Psoas muscle (tissue), 8 donors: Measurements from ENCODE around the gene KRTAP5-7. TPM values are rescaled to one million over a fixed set of nuclear protein-coding genes. Genes with fewer than 3 reads are reported as not detected.

Experiments
- ATAC-seq, 4 donors: fragments of 200-7000 bp; cut with Tn5 transposase; one replicate each; pipeline ENCODE4 v1.9.1; 2020; ENCODE audit warnings: moderate library complexity in 3 of 4, mild to moderate bottlenecking in 2 of 4
- DNase-seq, 2 donors: peaks; one replicate each; pipeline ENCODE4 v3.0.0-alpha.2; 2020
- H3K27ac ChIP-seq: fragments of 200-600 bp; one replicate; pipeline ENCODE4 v1.8.0; 2022
- H3K27me3 ChIP-seq, 3 donors: fragments of 200-600 bp in 1 of 3; one replicate each; pipeline versions ENCODE4 v1.6.1 to v1.8.0; 2013 to 2022; ENCODE audit warnings: low read length in 2 of 3, mild to moderate bottlenecking in 2 of 3, moderate library complexity in 1 of 3; ENCODE audit not compliant: insufficient read depth in 3 of 3
- H3K36me3 ChIP-seq, 2 donors: fragments of 200-600 bp in 1 of 2; one replicate each; pipeline versions ENCODE4 v1.6.1 to v1.8.0; 2013 to 2022; ENCODE audit warnings: low read depth in 1 of 2, mild to moderate bottlenecking in 1 of 2, moderate library complexity in 1 of 2; ENCODE audit not compliant: insufficient read depth in 1 of 2
- H3K4me1 ChIP-seq: fragments of 200-600 bp; one replicate; pipeline ENCODE4 v1.8.0; 2022
- H3K4me3 ChIP-seq: fragments of 200-600 bp; one replicate; pipeline ENCODE4 v1.8.0; 2022; ENCODE audit warnings: mild to moderate bottlenecking
- H3K9me3 ChIP-seq: fragments of 200-600 bp; one replicate; pipeline ENCODE4 v1.8.0; 2022
- CTCF ChIP-seq: fragments of 200-600 bp; IDR thresholded peaks from one replicate; pipeline ENCODE4 v1.8.0; 2022; ENCODE audit warnings: antibody characterized with exemption
- WGBS, 3 donors: extraction: QIAGEN DNeasy Blood & Tissue Kit; methylation state at CpG; one replicate each; pipeline versions ENCODE4 v1.1.6 to v1.1.7; 2013; 5-methylcytosine and 5-hydroxymethylcytosine counted together
- intact Hi-C, 2 donors: fragments of 100-400 bp; cut with DNase I; formaldehyde crosslinking; loops; one replicate each; pipeline versions ENCODE4 v1.11.0 to v1.14.2; 2022
- polyA plus RNA-seq, 3 donors: library from polyadenylated mRNA; stranded (reverse); fragments of 200-250 nt; gene quantifications; one replicate each; pipeline ENCODE4 v1.2.3, GENCODE V29; 2013
- total RNA-seq, 4 donors: library from RNA; stranded (reverse); fragmentation: NEBNext Ultra II Directional in 2 of 4; extraction: Animal tissue kit (Norgen Biotek cat#: 25700) in 2 of 4; gene quantifications; one replicate each; pipeline versions ENCODE4 v1.2.1 to v1.2.4, GENCODE V29; 2021 to 2023
- donor health status: healthy with polysubstance abuse.
- donor health status: DM: no; HTN: no; CAD: no; lungs with moderate emphysema.
- donor health status: Bipolar disorder and iron deficiency.
- donor health status: healthy.
- donor health status: DM: yes; HTN: yes; CAD: no.
- donor health status: DM: no; HTN: no; CAD: no.
- donor health status: DM: no; HTN: no; CAD: no.
- donor health status: DM: yes; HTN: yes; CAD: no.

Gene KRTAP5-7
- total and polyA plus RNA-seq, 7 donors = 0.01 TPM; not detected in 6

DNA sequence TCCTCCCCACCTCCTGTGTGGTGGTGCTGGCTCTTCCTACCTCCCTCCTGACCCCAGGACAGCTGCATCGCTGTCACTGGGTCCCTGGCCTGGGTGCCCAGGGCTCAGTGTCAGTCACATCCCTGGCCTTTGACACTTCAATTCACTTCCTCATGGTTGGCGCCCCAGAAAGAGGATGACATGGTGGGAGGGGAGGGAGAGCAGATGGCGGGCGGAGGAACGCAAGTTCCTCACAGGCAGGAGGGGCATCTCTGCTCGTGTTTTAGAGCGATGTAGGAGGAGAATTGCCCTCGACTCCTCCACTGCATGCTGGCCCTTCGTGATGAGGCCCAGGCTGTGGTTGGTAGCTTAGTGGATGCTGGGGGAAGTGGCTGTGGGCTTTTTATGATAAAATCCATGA lies 35.1 kb upstream of the KRTAP5-7 start:
- no peaks in the 10 kb centered on the region for H3K27me3 ChIP-seq
- intact Hi-C loops = no loop called here
- H3K36me3 ChIP-seq = peaks cover 0 to 74% of the 10 kb centered on the region in 2 donors
- WGBS, 3 donors = 92 to 97% (median 96%) methylated on average over 8 to 9 of the region's 9 CpGs
- ATAC-seq (no peak), DNase-seq (no peak)
- H3K4me3 ChIP-seq = no peak overlapping the region
- TF ChIP-seq CTCF = no peak
- no peaks in the 10 kb centered on the region for H3K9me3 ChIP-seq
- no peak overlapping the region for H3K27ac ChIP-seq
- H3K4me1 ChIP-seq = no peaks in the 10 kb centered on the region

DNA sequence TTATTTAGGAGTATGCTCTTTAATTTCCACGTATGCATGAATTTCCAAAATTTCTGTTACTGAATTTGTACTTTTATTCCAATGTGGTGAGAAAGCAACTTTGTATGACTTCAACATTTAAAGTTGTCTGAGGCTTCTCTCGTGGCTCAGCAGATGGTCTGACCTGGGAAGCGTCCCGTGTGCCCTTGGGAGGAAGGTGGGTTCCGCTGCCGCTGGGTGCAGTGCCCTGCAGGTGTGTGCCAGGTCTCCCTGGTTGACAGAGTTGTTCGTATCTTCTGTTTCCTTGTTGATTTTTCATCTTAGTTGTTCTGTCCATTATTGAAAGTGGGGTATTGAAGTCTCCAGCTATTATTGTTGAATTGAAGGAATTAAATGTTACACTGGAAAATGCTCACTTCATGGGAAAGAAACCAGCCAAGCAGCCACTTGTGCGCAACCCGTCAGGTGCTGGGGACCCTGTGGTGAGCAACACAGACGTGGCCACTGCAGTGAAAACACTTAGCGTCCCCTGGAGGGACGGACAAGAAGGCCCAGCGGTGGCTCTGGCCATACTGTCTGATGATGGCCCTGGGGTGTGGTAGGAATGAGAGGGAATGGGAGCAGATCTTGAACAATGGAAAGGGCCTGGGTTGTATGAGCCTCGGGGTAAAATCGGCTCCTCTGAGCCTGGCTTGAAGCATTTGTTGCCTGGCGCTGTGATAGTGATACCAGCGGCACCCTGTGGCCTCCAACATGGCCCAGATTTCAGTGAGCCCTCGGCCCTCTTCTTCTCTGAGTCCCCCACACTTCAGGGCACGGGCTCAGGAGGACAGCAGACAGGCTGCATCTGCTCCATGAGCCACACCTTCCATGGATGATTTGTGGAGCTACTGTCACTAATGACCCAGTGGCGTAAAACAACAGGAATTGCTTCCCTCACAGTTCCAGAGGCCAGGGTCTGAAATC lies 31.5 kb upstream of the KRTAP5-7 start:
- Histone ChIP-seq H3K9me3 (no peaks in the 10 kb centered on the region), H3K27me3 (no peaks in the 10 kb centered on the region), H3K36me3 (peaks cover 0 to 84% of the 10 kb centered on the region in 2 donors), H3K4me1 (peaks cover 9% of the 10 kb centered on the region), H3K4me3 (no peak overlapping the region), H3K27ac (no peak overlapping the region)
- 94 to 95% (median 94%) methylated on average over 20 of the region's 20 CpGs for WGBS, 3 donors
- TF ChIP-seq CTCF = no peak
- ATAC-seq = no peak
- DNase-seq = no peak
- intact Hi-C loops = no loop called here

- Histone ChIP-seq H3K27me3 (no peaks in the 10 kb centered on the region), H3K4me3 (no peak overlapping the region), H3K36me3 (peaks cover 0 to 84% of the 10 kb centered on the region in 2 donors), H3K27ac (no peak overlapping the region), H3K9me3 (no peaks in the 10 kb centered on the region), H3K4me1 (peaks cover 9% of the 10 kb centered on the region)
- no peak for TF ChIP-seq CTCF
- DNase-seq = no peak
- no peak for ATAC-seq
- intact Hi-C loops = no loop called here
- WGBS, 3 donors = 97 to 99% (median 99%) methylated on average over 13 of the region's 13 CpGs
These were observed 30.6 kb upstream of the KRTAP5-7 start for GRCh38 chr11:71496421-71496820.

GRCh38 chr11:71498091-71498490 lies 29.0 kb upstream of the KRTAP5-7 start:
- H3K27me3 ChIP-seq = no peaks in the 10 kb centered on the region
- H3K36me3 ChIP-seq = peaks cover 0 to 74% of the 10 kb centered on the region in 2 donors
- intact Hi-C loops = no loop called here
- H3K4me3 ChIP-seq = no peak overlapping the region
- peaks cover 9% of the 10 kb centered on the region for H3K4me1 ChIP-seq
- WGBS, 3 donors = 96 to 98% (median 97%) methylated on average over 19 of the region's 19 CpGs
- no peak for ATAC-seq
- no peak for TF ChIP-seq CTCF
- H3K9me3 ChIP-seq = no peaks in the 10 kb centered on the region
- no peak for DNase-seq
- peak overlapping the region; percentile 85 for H3K27ac ChIP-seq
